ENCODE measurements around the gene ALDOA. TPM values are rescaled to one million over a fixed set of nuclear protein-coding genes. Genes with fewer than 3 reads are reported as not detected.

ALDOA gene
- total and polyA plus RNA-seq, 2 experiments from 2014 or later: 397 to 882 TPM

GRCh38 chr16:30084816-30085159 is 19.2 kb downstream of the ALDOA start:
- Histone ChIP-seq H3K36me3 (replicated peaks; ENCODE audit: insufficient read depth, low read depth) (no peaks in the 10 kb centered on the region), H2AFZ (no peak overlapping the region), H3K9me2 (replicated peaks; ENCODE audit: insufficient read depth) (no peaks in the 10 kb centered on the region), H3K27ac (no peak overlapping the region), H3K79me2 (peaks cover 13% of the 10 kb centered on the region), H3K9me3 (ENCODE audit: low read depth) (no peaks in the 10 kb centered on the region), H3K27me3 (no peaks in the 10 kb centered on the region), H3K4me1 (ENCODE audit: insufficient read depth) (peaks cover 5% of the 10 kb centered on the region), H3K4me3 (no peak overlapping the region), H3K4me2 (no peak overlapping the region), H4K20me1 (ENCODE audit: insufficient read depth, poor library complexity, severe bottlenecking) (peaks cover 2% of the 10 kb centered on the region)
- DNase-seq (ENCODE audit: low spot score): no peak
- 92% methylated on average over 10 of the region's 17 CpGs for WGBS (ENCODE audit: low lambda C conversion rate, missing lambda C conversion rate)
- TF ChIP-seq EZH2phosphoT487 (IDR thresholded peaks at IDR 0.05; ENCODE audit: low read depth, severe bottlenecking, unreplicated experiment) (no peak), CTCF (IDR thresholded peaks at IDR 0.05; ENCODE audit: poor library complexity) (no peak), EZH2 (IDR thresholded peaks at IDR 0.05; ENCODE audit: borderline replicate concordance) (no peak)

- Histone ChIP-seq H3K4me1 (ENCODE audit: insufficient read depth) (peaks cover 5% of the 10 kb centered on the region), H3K9me2 (replicated peaks; ENCODE audit: insufficient read depth) (no peaks in the 10 kb centered on the region), H3K9me3 (ENCODE audit: low read depth) (no peaks in the 10 kb centered on the region), H4K20me1 (ENCODE audit: insufficient read depth, poor library complexity, severe bottlenecking) (no peaks in the 10 kb centered on the region), H3K27me3 (no peaks in the 10 kb centered on the region), H3K79me2 (peaks cover 9% of the 10 kb centered on the region), H3K4me2 (no peak overlapping the region), H3K27ac (no peak overlapping the region), H3K4me3 (no peak overlapping the region), H3K36me3 (replicated peaks; ENCODE audit: insufficient read depth, low read depth) (no peaks in the 10 kb centered on the region), H2AFZ (no peak overlapping the region)
- 88% methylated on average over 3 of the region's 3 CpGs for WGBS (ENCODE audit: low lambda C conversion rate, missing lambda C conversion rate)
- DNase-seq (ENCODE audit: low spot score): no peak
- TF ChIP-seq EZH2 (IDR thresholded peaks at IDR 0.05; ENCODE audit: borderline replicate concordance) (no peak), EZH2phosphoT487 (IDR thresholded peaks at IDR 0.05; ENCODE audit: low read depth, severe bottlenecking, unreplicated experiment) (no peak), CTCF (IDR thresholded peaks at IDR 0.05; ENCODE audit: poor library complexity) (no peak)
These were observed 19.7 kb downstream of the ALDOA start for GRCh38 chr16:30085247-30085646.

- 72% methylated on average over 6 of the region's 6 CpGs for WGBS (ENCODE audit: low lambda C conversion rate, missing lambda C conversion rate)
- TF ChIP-seq EZH2 (IDR thresholded peaks at IDR 0.05; ENCODE audit: borderline replicate concordance) (no peak), CTCF (IDR thresholded peaks at IDR 0.05; ENCODE audit: poor library complexity) (no peak), EZH2phosphoT487 (IDR thresholded peaks at IDR 0.05; ENCODE audit: low read depth, severe bottlenecking, unreplicated experiment) (no peak)
- H3K4me2 ChIP-seq: no peak overlapping the region
- H3K9me2 ChIP-seq (replicated peaks; ENCODE audit: insufficient read depth): no peaks in the 10 kb centered on the region
- DNase-seq (ENCODE audit: low spot score): no peak
- H3K9me3 ChIP-seq (ENCODE audit: low read depth): no peaks in the 10 kb centered on the region
- H3K36me3 ChIP-seq (replicated peaks; ENCODE audit: insufficient read depth, low read depth): no peaks in the 10 kb centered on the region
- peaks cover 5% of the 10 kb centered on the region for H3K79me2 ChIP-seq
- no peaks in the 10 kb centered on the region for H3K27me3 ChIP-seq
- no peaks in the 10 kb centered on the region for H4K20me1 ChIP-seq (ENCODE audit: insufficient read depth, poor library complexity, severe bottlenecking)
- no peak overlapping the region for H3K27ac ChIP-seq
- no peak overlapping the region for H2AFZ ChIP-seq
- H3K4me1 ChIP-seq (ENCODE audit: insufficient read depth): peaks cover 2% of the 10 kb centered on the region
- H3K4me3 ChIP-seq: no peak overlapping the region
These were observed 20.3 kb downstream of the ALDOA start for GRCh38 chr16:30085820-30086219.

All from hepatocyte (in vitro differentiated cells).